H4 (cell line): ENCODE results near the gene AP3B1. TPM values are rescaled to one million over a fixed set of nuclear protein-coding genes. Genes with fewer than 3 reads are reported as not detected.
A peak's percentile ranks its signal among the peaks of the same experiment; 100 is the strongest.

Source experiments
- DNase-seq: peaks from one replicate; pipeline ENCODE4 v3.0.0-alpha.2; 2015; ENCODE audit warnings: low spot score
- total RNA-seq: library from RNA; depleted of rRNA; stranded (reverse); fragments of >200 nt; shearing (Covaris generic); gene quantifications from 2 replicates; pipeline ENCODE4 v1.2.3, GENCODE V29; 2014; rRNA removed

AP3B1 gene
- total RNA-seq, 1 experiment from 2014 or later: 41.6 TPM

- DNase-seq: no peak
These were observed 321.8 kb downstream of the AP3B1 start for GRCh38 chr5:77972469-77973252.

GRCh38 chr5:77971776-77972468 is 322.6 kb downstream of the AP3B1 start:
- DNase-seq: no peak

GRCh38 chr5:77970891-77971290 is 323.6 kb downstream of the AP3B1 start:
- DNase-seq: no peak

- DNase-seq: no peak
These were observed 330.7 kb downstream of the AP3B1 start for GRCh38 chr5:77963795-77964194.

GRCh38 chr5:77960863-77961396 is 333.6 kb downstream of the AP3B1 start:
- DNase-seq: peak; percentile 14

- DNase-seq: no peak
These were observed 334.2 kb downstream of the AP3B1 start for GRCh38 chr5:77960305-77960704.

GRCh38 chr5:77958642-77959330 is 335.7 kb downstream of the AP3B1 start:
- no peak for DNase-seq

GRCh38 chr5:77957931-77958521 is 336.5 kb downstream of the AP3B1 start:
- no peak for DNase-seq

- DNase-seq: no peak
These were observed 337.0 kb downstream of the AP3B1 start for GRCh38 chr5:77957516-77957915.

- DNase-seq: no peak
These were observed 337.4 kb downstream of the AP3B1 start for GRCh38 chr5:77957081-77957480.

- DNase-seq: no peak
These were observed 338.9 kb downstream of the AP3B1 start for GRCh38 chr5:77955577-77955976.

GRCh38 chr5:77953374-77953773 is 341.1 kb downstream of the AP3B1 start:
- no peak for DNase-seq

GRCh38 chr5:77952636-77953212 is 341.8 kb downstream of the AP3B1 start:
- DNase-seq: no peak

Other genes with a start within 250 kb of the AP3B1 start
- 27.9 and 36.2 TPM in 2 replicates for gene SCAMP1, start 65.9 kb upstream of the AP3B1 start, total RNA-seq